ENCODE results near the gene MZT2B. TPM values are rescaled to one million over a fixed set of nuclear protein-coding genes. Genes with fewer than 3 reads are reported as not detected.
"Not testable (repeated sequence)": the region's sequence is repeated elsewhere in the genome, so short reads cannot be mapped to it uniquely, and the experiment has no call there.

MZT2B gene
- total RNA-seq, 1 donor from 2014 or later, result 294 TPM

DNA sequence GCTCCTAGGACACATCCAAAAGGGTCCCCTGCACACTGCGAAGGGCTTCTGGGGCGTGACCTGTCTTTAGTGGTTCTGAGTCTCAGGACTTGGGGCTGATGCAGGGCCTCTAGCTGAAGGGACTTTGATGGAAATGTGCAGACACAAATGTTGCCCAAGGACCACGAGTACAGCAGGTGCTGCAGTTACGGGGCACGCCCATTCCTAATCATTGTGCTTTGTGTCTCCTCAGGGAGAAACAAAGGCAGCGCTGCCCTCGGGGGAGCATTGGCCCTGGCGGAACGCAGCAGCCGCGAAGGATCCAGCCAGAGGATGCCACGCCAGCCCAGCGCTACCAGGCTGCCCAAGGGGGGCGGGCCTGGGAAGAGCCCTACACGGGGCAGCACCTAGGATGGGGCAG, 8.2 kb downstream of the MZT2B start:
- peaks cover 4% of the 10 kb centered on the region for H3K4me1 Mint-ChIP-seq (ENCODE audit: low read depth)
- intact Hi-C loops (cut with micrococcal nuclease), result no loop called here

DNA sequence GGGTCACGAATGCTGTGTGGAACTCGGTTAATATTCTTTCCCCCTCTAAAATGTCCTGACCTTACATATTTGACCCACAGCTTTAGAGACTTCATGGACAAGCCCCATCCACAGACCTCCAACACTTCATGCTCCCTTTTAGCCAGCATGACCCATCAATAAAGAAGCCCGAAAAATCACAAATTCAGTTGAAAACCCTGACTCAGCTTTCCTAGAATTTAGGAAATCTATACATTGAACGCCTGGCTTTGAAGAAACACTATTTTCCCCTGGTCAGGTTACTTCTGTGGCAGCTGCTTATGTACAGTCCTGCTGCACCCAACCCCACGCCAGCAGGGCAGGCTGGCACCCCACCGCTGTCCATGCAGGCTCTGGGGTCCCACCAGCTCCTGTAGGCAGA, 9.3 kb downstream of the MZT2B start:
- DNase-seq (ENCODE audit: low spot score); H3K9me3 Mint-ChIP-seq; H3K36me3 Mint-ChIP-seq (ENCODE audit: low read depth); intact Hi-C loops (cut with micrococcal nuclease); H3K27ac Mint-ChIP-seq; H3K4me1 Mint-ChIP-seq (ENCODE audit: low read depth); H3K4me3 Mint-ChIP-seq; H3K27me3 Mint-ChIP-seq (ENCODE audit: insufficient read depth): not testable (repeated sequence)

More for the DNA sequence above, 8.2 kb downstream of the MZT2B start:
- no peak for DNase-seq (ENCODE audit: low spot score)
- Mint-ChIP-seq H3K27ac (no peak overlapping the region), H3K4me3 (no peak overlapping the region), H3K36me3 (ENCODE audit: low read depth) (peaks cover 2% of the 10 kb centered on the region), H3K27me3 (ENCODE audit: insufficient read depth) (no peaks in the 10 kb centered on the region), H3K9me3 (no peaks in the 10 kb centered on the region)

DNA sequence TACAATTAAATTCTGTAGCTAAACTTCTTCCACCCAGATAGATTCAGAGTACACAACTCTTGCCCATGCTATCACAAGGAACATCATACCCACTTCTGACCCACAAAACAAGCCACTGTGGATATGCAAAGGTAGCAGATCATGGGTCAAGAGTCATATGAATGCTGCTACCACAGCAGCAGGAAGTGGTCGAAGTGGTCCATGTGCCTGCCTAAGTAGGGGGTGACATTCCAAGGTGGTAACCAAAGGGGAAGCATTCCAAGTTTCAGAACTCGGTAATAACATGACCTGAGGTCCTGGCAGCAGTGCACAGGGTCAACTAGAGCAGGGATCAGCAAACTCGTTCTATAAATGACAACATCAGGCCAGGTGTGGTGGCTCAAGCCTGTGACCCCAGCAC, 10.4 kb downstream of the MZT2B start:
- H3K4me1 Mint-ChIP-seq (ENCODE audit: low read depth); H3K9me3 Mint-ChIP-seq; H3K27ac Mint-ChIP-seq; H3K4me3 Mint-ChIP-seq; H3K36me3 Mint-ChIP-seq (ENCODE audit: low read depth); H3K27me3 Mint-ChIP-seq (ENCODE audit: insufficient read depth); intact Hi-C loops (cut with micrococcal nuclease); DNase-seq (ENCODE audit: low spot score): not testable (repeated sequence)

DNA sequence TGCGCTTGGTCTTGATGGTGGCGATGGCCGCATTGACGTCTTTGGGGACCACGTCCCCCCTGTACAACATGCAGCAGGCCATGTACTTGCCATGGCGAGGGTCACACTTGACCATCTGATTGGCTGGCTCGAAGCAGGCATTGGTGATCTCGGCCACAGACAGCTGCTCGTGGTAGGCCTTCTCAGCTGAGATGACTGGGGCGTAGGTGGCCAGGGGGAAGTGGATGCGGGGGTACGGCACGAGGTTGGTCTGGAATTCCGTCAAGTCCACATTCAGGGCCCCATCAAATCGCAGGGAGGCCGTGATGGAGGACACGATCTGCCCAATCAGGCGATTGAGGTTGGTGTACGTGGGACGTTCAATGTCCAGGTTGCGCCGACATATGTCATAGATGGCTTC, 11.8 kb downstream of the MZT2B start:
- H3K36me3 Mint-ChIP-seq (ENCODE audit: low read depth); H3K4me1 Mint-ChIP-seq (ENCODE audit: low read depth); H3K4me3 Mint-ChIP-seq; DNase-seq (ENCODE audit: low spot score); H3K27ac Mint-ChIP-seq; H3K27me3 Mint-ChIP-seq (ENCODE audit: insufficient read depth); intact Hi-C loops (cut with micrococcal nuclease); H3K9me3 Mint-ChIP-seq: not testable (repeated sequence)

DNA sequence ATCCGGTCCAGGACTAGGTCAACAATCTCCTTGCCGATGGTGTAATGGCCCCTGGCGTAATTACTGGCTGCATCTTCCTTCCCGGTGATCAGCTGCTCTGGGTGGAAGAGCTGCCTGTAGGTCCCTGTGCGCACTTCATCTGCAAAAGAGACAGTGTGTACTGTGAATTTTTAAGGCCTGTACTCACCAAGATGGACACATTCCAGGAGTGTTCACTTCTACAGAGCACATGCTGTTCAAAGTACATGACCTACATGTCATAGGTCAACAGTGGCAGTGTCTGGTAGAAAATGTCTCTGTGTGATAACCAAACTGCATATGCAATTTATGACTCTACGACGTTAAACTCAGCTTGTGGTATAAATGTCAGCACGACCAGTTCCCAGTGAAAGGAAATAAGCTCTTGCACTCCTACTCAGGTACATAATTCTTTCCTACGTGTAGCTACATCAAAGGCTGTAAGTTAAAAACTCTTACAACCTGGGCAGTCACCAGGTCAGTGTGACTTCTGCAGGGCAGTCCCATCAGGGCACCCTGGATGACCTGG, 13.1 kb downstream of the MZT2B start:
- intact Hi-C loops (cut with micrococcal nuclease); H3K27ac Mint-ChIP-seq; DNase-seq (ENCODE audit: low spot score); H3K27me3 Mint-ChIP-seq (ENCODE audit: insufficient read depth); H3K4me3 Mint-ChIP-seq; H3K36me3 Mint-ChIP-seq (ENCODE audit: low read depth); H3K9me3 Mint-ChIP-seq; H3K4me1 Mint-ChIP-seq (ENCODE audit: low read depth): not testable (repeated sequence)

DNA sequence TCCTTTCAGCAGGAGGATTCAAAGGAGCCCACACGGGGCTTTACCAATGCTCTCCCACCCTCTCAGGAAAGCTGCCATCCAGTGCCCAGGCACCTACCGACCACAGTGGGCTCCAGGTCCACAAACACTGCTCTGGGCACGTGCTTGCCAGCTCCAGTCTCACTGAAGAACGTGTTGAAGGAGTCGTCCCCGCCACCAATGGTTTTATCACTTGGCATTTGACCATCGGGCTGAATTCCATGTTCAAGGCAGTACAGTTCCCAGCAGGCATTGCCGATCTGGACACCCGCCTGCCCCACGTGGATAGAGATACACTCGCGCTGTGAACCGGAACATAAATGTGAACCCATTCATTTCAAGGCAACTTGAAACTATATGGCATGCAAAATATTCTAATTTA, 14.0 kb downstream of the MZT2B start:
- H3K27ac Mint-ChIP-seq; H3K27me3 Mint-ChIP-seq (ENCODE audit: insufficient read depth); intact Hi-C loops (cut with micrococcal nuclease); H3K4me1 Mint-ChIP-seq (ENCODE audit: low read depth); DNase-seq (ENCODE audit: low spot score); H3K9me3 Mint-ChIP-seq; H3K4me3 Mint-ChIP-seq; H3K36me3 Mint-ChIP-seq (ENCODE audit: low read depth): not testable (repeated sequence)

DNA sequence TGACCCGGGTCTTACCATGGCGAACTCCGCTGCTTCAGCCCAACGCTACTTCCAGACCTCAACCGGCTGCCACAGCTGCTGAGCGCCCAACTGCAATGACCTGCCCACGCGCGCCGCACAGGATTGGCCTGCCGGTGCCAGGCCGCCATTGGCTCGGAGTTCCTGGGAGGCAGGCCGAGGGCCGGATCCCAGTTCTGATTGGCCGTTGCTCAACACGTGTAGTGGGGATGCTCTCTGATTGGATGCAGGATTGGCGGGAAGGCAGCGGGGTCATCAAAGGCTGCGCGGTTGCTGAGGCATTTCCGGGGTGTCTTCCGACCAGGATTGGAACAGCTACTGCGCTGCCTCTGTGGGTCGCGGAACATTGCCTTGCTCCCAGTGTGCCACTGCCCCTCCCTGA, 16.3 kb downstream of the MZT2B start, which contains the start of gene TUBA3E:
Gene TUBA3E (minus strand): TSS at position 97 of the 400 bp plus-strand sequence. CDS start 79 bp downstream, at position 18.
- no peaks in the 10 kb centered on the region for H3K4me1 Mint-ChIP-seq (ENCODE audit: low read depth)
- DNase-seq (ENCODE audit: low spot score), result no peak
- no peak within 1 kb of the TSS for H3K27ac Mint-ChIP-seq
- intact Hi-C loops (cut with micrococcal nuclease), result no loop called here
- peaks cover 4% of the 10 kb centered on the region for H3K27me3 Mint-ChIP-seq (ENCODE audit: insufficient read depth)
- H3K4me3 Mint-ChIP-seq, result no peak within 1 kb of the TSS
- no peaks in the 10 kb centered on the region for H3K36me3 Mint-ChIP-seq (ENCODE audit: low read depth)
- H3K9me3 Mint-ChIP-seq, result no peaks in the 10 kb centered on the region

DNA sequence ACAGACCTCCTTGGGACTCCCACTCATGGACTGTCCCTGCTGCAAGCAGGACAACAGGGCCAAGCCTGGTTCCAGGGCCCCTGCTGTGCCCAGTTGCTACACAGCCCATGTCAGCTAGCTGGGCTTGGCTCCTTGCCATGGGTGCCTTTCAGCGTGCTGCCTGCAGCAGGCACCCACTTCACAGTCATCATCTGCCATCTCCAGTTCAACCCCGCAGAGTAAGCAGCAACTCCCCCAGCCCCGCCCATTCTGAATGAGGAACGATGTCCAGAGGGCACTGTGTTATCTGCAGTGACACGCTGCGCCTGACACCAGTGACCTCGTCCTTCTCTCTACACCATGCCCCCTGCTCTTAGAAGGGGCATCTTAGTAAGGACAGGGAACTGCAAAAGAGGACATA, 20.5 kb downstream of the MZT2B start:
- DNase-seq (ENCODE audit: low spot score); H3K27me3 Mint-ChIP-seq (ENCODE audit: insufficient read depth); H3K9me3 Mint-ChIP-seq; H3K36me3 Mint-ChIP-seq (ENCODE audit: low read depth); H3K27ac Mint-ChIP-seq; H3K4me1 Mint-ChIP-seq (ENCODE audit: low read depth); intact Hi-C loops (cut with micrococcal nuclease); H3K4me3 Mint-ChIP-seq: not testable (repeated sequence)

DNA sequence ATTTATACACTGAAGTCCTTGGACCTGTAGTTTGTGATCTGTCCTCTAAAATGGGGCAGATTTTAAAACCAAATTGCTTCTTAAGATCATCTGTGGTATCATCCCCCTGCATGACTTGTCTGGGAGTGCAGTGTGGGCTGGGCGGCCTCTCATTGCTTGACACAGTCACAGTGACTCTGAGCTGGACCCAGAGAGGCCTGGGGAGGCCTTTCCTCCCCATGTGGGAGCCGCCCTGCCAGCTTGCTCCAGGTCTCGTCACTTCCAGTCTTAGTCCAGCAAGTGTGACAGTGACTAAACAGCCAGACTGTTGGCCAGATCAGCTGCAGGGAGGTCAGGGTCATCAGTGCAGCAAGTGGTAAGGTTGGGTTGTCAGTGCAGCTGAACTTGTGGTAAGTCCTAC, 21.1 kb downstream of the MZT2B start:
- H3K9me3 Mint-ChIP-seq; H3K27me3 Mint-ChIP-seq (ENCODE audit: insufficient read depth); intact Hi-C loops (cut with micrococcal nuclease); H3K4me1 Mint-ChIP-seq (ENCODE audit: low read depth); H3K4me3 Mint-ChIP-seq; H3K36me3 Mint-ChIP-seq (ENCODE audit: low read depth); DNase-seq (ENCODE audit: low spot score); H3K27ac Mint-ChIP-seq: not testable (repeated sequence)

DNA sequence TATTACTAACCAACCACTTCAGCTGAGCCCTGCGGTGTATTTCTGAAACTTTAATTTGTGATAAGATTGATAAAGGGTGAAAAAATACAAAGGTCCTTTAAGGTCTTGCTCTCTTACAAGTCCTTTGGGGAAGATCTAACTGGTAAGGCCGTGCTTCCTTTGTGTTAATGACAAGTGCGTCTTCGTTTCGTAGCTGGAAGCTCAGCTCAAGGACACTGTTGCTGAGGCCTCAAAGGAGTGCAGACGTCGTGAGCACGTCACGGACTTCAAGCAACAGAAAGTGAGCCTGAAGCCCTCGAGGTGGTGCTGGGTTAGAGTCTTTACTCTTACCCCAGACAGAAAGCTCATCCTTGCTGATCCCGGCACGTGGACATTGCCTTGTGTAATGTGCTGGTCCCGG, 25.0 kb downstream of the MZT2B start:
- H3K4me3 Mint-ChIP-seq; DNase-seq (ENCODE audit: low spot score); H3K4me1 Mint-ChIP-seq (ENCODE audit: low read depth); H3K27ac Mint-ChIP-seq; H3K36me3 Mint-ChIP-seq (ENCODE audit: low read depth); intact Hi-C loops (cut with micrococcal nuclease); H3K9me3 Mint-ChIP-seq: not testable (repeated sequence)
- H3K27me3 Mint-ChIP-seq (ENCODE audit: insufficient read depth), result peaks cover 16% of the 10 kb centered on the region

DNA sequence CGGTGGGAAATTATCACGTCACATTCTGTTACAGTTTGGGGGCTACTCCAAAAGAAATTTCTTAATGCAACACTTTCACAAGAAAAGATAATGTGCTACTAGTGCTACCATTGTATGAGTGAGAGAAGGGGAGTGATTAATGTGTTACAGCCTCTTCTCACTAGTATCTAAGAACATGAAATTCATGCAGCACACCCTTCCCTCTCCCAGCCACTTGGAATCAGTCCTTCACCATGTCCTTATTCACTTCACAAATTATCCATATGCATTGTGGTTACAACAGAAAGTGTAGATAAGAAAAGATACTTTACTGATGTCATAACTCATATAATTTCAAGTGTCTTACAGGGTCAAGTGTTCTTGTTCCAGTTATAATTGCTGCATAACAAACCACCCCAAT, 37.1 kb downstream of the MZT2B start:
- H3K36me3 Mint-ChIP-seq (ENCODE audit: low read depth); H3K4me3 Mint-ChIP-seq; H3K4me1 Mint-ChIP-seq (ENCODE audit: low read depth); H3K9me3 Mint-ChIP-seq; DNase-seq (ENCODE audit: low spot score); H3K27ac Mint-ChIP-seq; intact Hi-C loops (cut with micrococcal nuclease): not testable (repeated sequence)
- H3K27me3 Mint-ChIP-seq (ENCODE audit: insufficient read depth), result peaks cover 13% of the 10 kb centered on the region

DNA sequence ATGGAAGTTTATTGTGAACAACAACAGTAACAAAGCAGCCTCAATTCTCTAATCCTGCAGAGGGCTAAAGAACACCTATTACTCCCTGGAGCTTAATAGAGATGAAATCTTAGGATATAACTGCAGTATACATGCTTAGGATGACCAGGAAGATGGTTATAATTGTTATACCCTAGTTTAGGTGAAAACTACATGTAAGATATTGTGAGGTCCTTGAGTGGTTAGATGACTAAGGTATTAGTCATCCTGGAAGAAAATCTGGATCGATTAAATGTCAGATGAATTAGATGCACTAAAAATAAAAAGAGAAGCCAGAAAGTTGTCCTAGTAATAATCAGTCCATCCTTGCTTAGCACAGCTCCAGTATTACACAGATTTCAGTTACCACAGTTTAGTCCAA, 38.4 kb downstream of the MZT2B start:
- H3K27ac Mint-ChIP-seq; H3K4me3 Mint-ChIP-seq; H3K9me3 Mint-ChIP-seq; intact Hi-C loops (cut with micrococcal nuclease); H3K4me1 Mint-ChIP-seq (ENCODE audit: low read depth); DNase-seq (ENCODE audit: low spot score); H3K36me3 Mint-ChIP-seq (ENCODE audit: low read depth); H3K27me3 Mint-ChIP-seq (ENCODE audit: insufficient read depth): not testable (repeated sequence)

DNA sequence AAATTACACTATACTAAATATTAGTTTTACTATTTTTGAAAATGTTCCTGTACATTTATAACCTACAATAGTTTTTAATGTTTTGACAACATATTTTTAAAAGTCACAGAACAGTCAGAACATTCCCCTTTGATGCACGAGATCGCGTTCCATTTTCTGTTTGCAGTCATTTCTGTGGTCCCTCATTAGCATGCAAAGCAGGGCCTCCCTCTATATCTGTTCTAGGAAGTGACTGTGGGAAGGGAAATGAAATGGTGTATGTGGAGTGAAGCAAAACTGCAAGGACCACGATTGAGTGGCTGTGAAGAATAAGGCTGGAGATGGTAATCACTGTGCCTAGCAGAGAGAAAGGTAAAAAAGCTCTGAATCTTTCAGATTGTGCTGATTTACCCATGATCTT, 40.5 kb downstream of the MZT2B start:
- H3K4me3 Mint-ChIP-seq; intact Hi-C loops (cut with micrococcal nuclease); H3K27me3 Mint-ChIP-seq (ENCODE audit: insufficient read depth); H3K27ac Mint-ChIP-seq; H3K4me1 Mint-ChIP-seq (ENCODE audit: low read depth); H3K9me3 Mint-ChIP-seq; DNase-seq (ENCODE audit: low spot score); H3K36me3 Mint-ChIP-seq (ENCODE audit: low read depth): not testable (repeated sequence)

DNA sequence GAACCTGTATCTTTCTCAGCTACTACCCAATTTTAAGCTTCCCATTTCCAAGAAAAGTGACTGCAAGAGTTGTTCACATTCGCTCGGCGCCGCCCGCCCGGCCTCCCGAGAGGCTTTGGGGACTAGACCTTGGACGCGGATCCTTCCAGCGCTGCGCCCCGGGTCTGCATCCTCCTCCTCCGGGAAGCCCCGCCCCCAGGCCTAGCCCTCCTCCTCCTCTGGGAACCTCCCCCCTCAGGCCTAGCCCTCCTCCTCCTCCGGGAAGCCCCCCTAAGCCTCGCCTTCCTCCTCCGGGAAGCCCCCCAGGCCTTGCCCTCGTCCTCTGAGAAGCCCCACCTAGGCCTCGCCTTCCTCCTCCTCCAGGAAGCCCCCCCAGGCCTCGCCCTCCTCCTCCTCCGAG, 45.9 kb downstream of the MZT2B start:
- H3K9me3 Mint-ChIP-seq; H3K4me1 Mint-ChIP-seq (ENCODE audit: low read depth); H3K27me3 Mint-ChIP-seq (ENCODE audit: insufficient read depth); DNase-seq (ENCODE audit: low spot score); H3K36me3 Mint-ChIP-seq (ENCODE audit: low read depth); intact Hi-C loops (cut with micrococcal nuclease); H3K27ac Mint-ChIP-seq; H3K4me3 Mint-ChIP-seq: not testable (repeated sequence)
